ENCODE measurements around the gene BBIP1. TPM values are rescaled to one million over a fixed set of nuclear protein-coding genes. Genes with fewer than 3 reads are reported as not detected.

BBIP1 gene
- polyA plus RNA-seq, 1 donor from 2014 or later = 73.3 TPM

- Histone ChIP-seq H3F3A (ENCODE audit: insufficient read depth, low read length, poor library complexity, severe bottlenecking) (no peaks in the 10 kb centered on the region), H2AFZ (ENCODE audit: low read depth, low read length) (no peak overlapping the region), H3K4me2 (ENCODE audit: low read length) (no peak overlapping the region), H3K9me3 (ENCODE audit: low read length) (no peaks in the 10 kb centered on the region), H3K27me3 (ENCODE audit: insufficient read depth, low read depth, low read length) (no peaks in the 10 kb centered on the region), H3K36me3 (ENCODE audit: insufficient read depth, low read length) (no peaks in the 10 kb centered on the region), H3K4me3 (ENCODE audit: low read length) (no peak overlapping the region), H4K20me1 (ENCODE audit: insufficient read depth) (no peaks in the 10 kb centered on the region), H3K79me2 (replicated peaks; ENCODE audit: insufficient read depth, low read length) (no peaks in the 10 kb centered on the region), H3K9ac (ENCODE audit: low read length) (no peak overlapping the region), H3K27ac (ENCODE audit: low read length) (no peak overlapping the region), H3K9me2 (ENCODE audit: insufficient read depth, low read length) (no peaks in the 10 kb centered on the region)
- TF ChIP-seq TAF1 (IDR thresholded peaks at IDR 0.05; ENCODE audit: low read depth) (no peak), RAD21 (conservative IDR thresholded peaks at IDR 0.05) (no peak), POLR2AphosphoS5 (IDR thresholded peaks at IDR 0.05) (no peak), EP300 (conservative IDR thresholded peaks at IDR 0.05; ENCODE audit: poor library complexity, severe bottlenecking) (no peak), EZH2 (IDR thresholded peaks at IDR 0.05; ENCODE audit: borderline replicate concordance, insufficient read depth, low read length, poor library complexity, severe bottlenecking) (no peak), SMC3 (conservative IDR thresholded peaks at IDR 0.05; ENCODE audit: poor library complexity) (no peak), MXI1 (conservative IDR thresholded peaks at IDR 0.05; ENCODE audit: poor library complexity, severe bottlenecking) (no peak)
- TF ChIP-seq, protein P1, sequence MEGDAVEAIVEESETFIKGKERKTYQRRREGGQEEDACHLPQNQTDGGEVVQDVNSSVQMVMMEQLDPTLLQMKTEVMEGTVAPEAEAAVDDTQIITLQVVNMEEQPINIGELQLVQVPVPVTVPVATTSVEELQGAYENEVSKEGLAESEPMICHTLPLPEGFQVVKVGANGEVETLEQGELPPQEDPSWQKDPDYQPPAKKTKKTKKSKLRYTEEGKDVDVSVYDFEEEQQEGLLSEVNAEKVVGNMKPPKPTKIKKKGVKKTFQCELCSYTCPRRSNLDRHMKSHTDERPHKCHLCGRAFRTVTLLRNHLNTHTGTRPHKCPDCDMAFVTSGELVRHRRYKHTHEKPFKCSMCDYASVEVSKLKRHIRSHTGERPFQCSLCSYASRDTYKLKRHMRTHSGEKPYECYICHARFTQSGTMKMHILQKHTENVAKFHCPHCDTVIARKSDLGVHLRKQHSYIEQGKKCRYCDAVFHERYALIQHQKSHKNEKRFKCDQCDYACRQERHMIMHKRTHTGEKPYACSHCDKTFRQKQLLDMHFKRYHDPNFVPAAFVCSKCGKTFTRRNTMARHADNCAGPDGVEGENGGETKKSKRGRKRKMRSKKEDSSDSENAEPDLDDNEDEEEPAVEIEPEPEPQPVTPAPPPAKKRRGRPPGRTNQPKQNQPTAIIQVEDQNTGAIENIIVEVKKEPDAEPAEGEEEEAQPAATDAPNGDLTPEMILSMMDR (IDR thresholded peaks at IDR 0.05; ENCODE audit: poor library complexity, severe bottlenecking) = no peak
- TF ChIP-seq, protein P2, sequence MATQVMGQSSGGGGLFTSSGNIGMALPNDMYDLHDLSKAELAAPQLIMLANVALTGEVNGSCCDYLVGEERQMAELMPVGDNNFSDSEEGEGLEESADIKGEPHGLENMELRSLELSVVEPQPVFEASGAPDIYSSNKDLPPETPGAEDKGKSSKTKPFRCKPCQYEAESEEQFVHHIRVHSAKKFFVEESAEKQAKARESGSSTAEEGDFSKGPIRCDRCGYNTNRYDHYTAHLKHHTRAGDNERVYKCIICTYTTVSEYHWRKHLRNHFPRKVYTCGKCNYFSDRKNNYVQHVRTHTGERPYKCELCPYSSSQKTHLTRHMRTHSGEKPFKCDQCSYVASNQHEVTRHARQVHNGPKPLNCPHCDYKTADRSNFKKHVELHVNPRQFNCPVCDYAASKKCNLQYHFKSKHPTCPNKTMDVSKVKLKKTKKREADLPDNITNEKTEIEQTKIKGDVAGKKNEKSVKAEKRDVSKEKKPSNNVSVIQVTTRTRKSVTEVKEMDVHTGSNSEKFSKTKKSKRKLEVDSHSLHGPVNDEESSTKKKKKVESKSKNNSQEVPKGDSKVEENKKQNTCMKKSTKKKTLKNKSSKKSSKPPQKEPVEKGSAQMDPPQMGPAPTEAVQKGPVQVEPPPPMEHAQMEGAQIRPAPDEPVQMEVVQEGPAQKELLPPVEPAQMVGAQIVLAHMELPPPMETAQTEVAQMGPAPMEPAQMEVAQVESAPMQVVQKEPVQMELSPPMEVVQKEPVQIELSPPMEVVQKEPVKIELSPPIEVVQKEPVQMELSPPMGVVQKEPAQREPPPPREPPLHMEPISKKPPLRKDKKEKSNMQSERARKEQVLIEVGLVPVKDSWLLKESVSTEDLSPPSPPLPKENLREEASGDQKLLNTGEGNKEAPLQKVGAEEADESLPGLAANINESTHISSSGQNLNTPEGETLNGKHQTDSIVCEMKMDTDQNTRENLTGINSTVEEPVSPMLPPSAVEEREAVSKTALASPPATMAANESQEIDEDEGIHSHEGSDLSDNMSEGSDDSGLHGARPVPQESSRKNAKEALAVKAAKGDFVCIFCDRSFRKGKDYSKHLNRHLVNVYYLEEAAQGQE (IDR thresholded peaks at IDR 0.05; ENCODE audit: borderline replicate concordance) = no peak
These were observed 61.5 kb downstream of the BBIP1 start for GRCh38 chr10:110857265-110858171.

GRCh38 chr10:110853921-110854605 is 64.9 kb downstream of the BBIP1 start:
- Histone ChIP-seq H3K9me2 (ENCODE audit: insufficient read depth, low read length) (no peaks in the 10 kb centered on the region), H3F3A (ENCODE audit: insufficient read depth, low read length, poor library complexity, severe bottlenecking) (no peaks in the 10 kb centered on the region), H2AFZ (ENCODE audit: low read depth, low read length) (no peak overlapping the region), H3K4me3 (ENCODE audit: low read length) (no peak overlapping the region), H3K27ac (ENCODE audit: low read length) (no peak overlapping the region), H3K36me3 (ENCODE audit: insufficient read depth, low read length) (no peaks in the 10 kb centered on the region), H4K20me1 (ENCODE audit: insufficient read depth) (no peaks in the 10 kb centered on the region), H3K27me3 (ENCODE audit: insufficient read depth, low read depth, low read length) (no peaks in the 10 kb centered on the region), H3K9ac (ENCODE audit: low read length) (no peak overlapping the region), H3K9me3 (ENCODE audit: low read length) (no peaks in the 10 kb centered on the region), H3K4me2 (ENCODE audit: low read length) (no peak overlapping the region), H3K79me2 (replicated peaks; ENCODE audit: insufficient read depth, low read length) (no peaks in the 10 kb centered on the region)
- no peak for TF ChIP-seq MXI1 (conservative IDR thresholded peaks at IDR 0.05; ENCODE audit: poor library complexity, severe bottlenecking)
- TF ChIP-seq TAF1 (IDR thresholded peaks at IDR 0.05; ENCODE audit: low read depth) = no peak
- TF ChIP-seq, protein P1 (IDR thresholded peaks at IDR 0.05; ENCODE audit: poor library complexity, severe bottlenecking) = no peak
- TF ChIP-seq RAD21 (conservative IDR thresholded peaks at IDR 0.05) = no peak
- TF ChIP-seq SMC3 (conservative IDR thresholded peaks at IDR 0.05; ENCODE audit: poor library complexity) = no peak
- TF ChIP-seq POLR2AphosphoS5 (IDR thresholded peaks at IDR 0.05) = no peak
- TF ChIP-seq, protein P2 (IDR thresholded peaks at IDR 0.05; ENCODE audit: borderline replicate concordance) = no peak
- no peak for TF ChIP-seq EP300 (conservative IDR thresholded peaks at IDR 0.05; ENCODE audit: poor library complexity, severe bottlenecking)
- TF ChIP-seq EZH2 (IDR thresholded peaks at IDR 0.05; ENCODE audit: borderline replicate concordance, insufficient read depth, low read length, poor library complexity, severe bottlenecking) = no peak
